ENCODE data around the gene UMAD1. TPM values are rescaled to one million over a fixed set of nuclear protein-coding genes. Genes with fewer than 3 reads are reported as not detected.

UMAD1 gene
- total and polyA plus RNA-seq, 2 of the 4 experiments (the other 2 are of a cell fraction) = 5.2 to 8.4 TPM

- no peaks in the 10 kb centered on the region for H3K9me3 ChIP-seq (ENCODE audit: control insufficient read depth, insufficient read depth, low read length)
- H3K4ac ChIP-seq (ENCODE audit: low read depth, low read length) = no peak overlapping the region
- no peaks in the 10 kb centered on the region for H3K9me1 ChIP-seq (ENCODE audit: insufficient read depth, low read length)
- H2BK15ac ChIP-seq (ENCODE audit: low read depth, low read length) = no peak overlapping the region
- intact Hi-C loops (cut with micrococcal nuclease) (loop anchor here (5.0 kb wide), 1 partner anchor 528 kb away; no protein-coding TSS in a partner anchor), dilution Hi-C loops (cut with HindIII; ENCODE audit: low sequenced_read_pairs, unreplicated experiment) (no loop called here), in situ Hi-C loops (cut with MboI; ENCODE audit: low sequenced_read_pairs) (loop anchor here (25.0 kb wide), 1 partner anchor 548 kb away; no protein-coding TSS in a partner anchor)
- H4K5ac ChIP-seq (ENCODE audit: low read depth, low read length) = no peak overlapping the region
- peaks cover 0 to 5% of the 10 kb centered on the region in 2 experiments; a peak in 2 of 4 replicates for H3K79me1 ChIP-seq (ENCODE audit: low read depth in 1 of 2, low read length in 2 of 2)
- H3K36me3 ChIP-seq (ENCODE audit: control insufficient read depth, insufficient read depth, low read length) = no peaks in the 10 kb centered on the region
- no peak overlapping the region for H2AK5ac ChIP-seq (ENCODE audit: low read depth, low read length)
- BruUV-seq (replicated peaks) = no TSS peak
- no peaks in the 10 kb centered on the region for H3K27me3 ChIP-seq (ENCODE audit: control insufficient read depth, insufficient read depth, low read length)
- no peak overlapping the region for H3K56ac ChIP-seq (ENCODE audit: extremely low read depth, insufficient read depth, low read length)
- H3K4me3 ChIP-seq (ENCODE audit: insufficient read depth, low read depth, low read length) = no peak overlapping the region
- no peak overlapping the region for H2AK9ac ChIP-seq (replicated peaks; ENCODE audit: low read depth, low read length, poor library complexity)
- DNase-seq = no peak
- no peak overlapping the region for H2BK120ac ChIP-seq (ENCODE audit: low read depth, low read length)
- ChIA-PET POLR2A (ENCODE audit: unreplicated experiment) (no interaction called here), CTCF (no interaction called here)
- no peak overlapping the region for H3K14ac ChIP-seq (replicated peaks; ENCODE audit: low read depth, low read length)
- H3K4me1 ChIP-seq (ENCODE audit: control insufficient read depth, insufficient read depth, low read length) = no peaks in the 10 kb centered on the region
- H4K20me1 ChIP-seq (ENCODE audit: insufficient read depth, low read length) = no peaks in the 10 kb centered on the region
- no peak overlapping the region for H4K8ac ChIP-seq (ENCODE audit: low read depth in 2 of 2, low read length in 2 of 2)
- H2AFZ ChIP-seq (replicated peaks; ENCODE audit: low read length, poor library complexity) = no peak overlapping the region
- TF ChIP-seq CEBPB (IDR thresholded peaks at IDR 0.05; ENCODE audit: low read depth, low read length) (no peak), BHLHE40 (IDR thresholded peaks at IDR 0.05; ENCODE audit: low read depth, low read length) (no peak), USF2 (IDR thresholded peaks at IDR 0.05; ENCODE audit: low read depth, low read length) (no peak), CHD1 (IDR thresholded peaks at IDR 0.05; ENCODE audit: low read depth, low read length) (no peak), MAZ (IDR thresholded peaks at IDR 0.05; ENCODE audit: borderline replicate concordance, low read depth, low read length) (no peak), RFX5 (IDR thresholded peaks at IDR 0.05; ENCODE audit: low read depth, low read length) (no peak)
- no peak overlapping the region for H3K9ac ChIP-seq (ENCODE audit: low read depth, low read length)
- no peak overlapping the region for H2BK20ac ChIP-seq (ENCODE audit: low read depth, low read length)
- ATAC-seq (ENCODE audit: low read depth) = no peak
- H2BK5ac ChIP-seq (ENCODE audit: low read depth, low read length, poor library complexity, severe bottlenecking) = no peak overlapping the region
- no peak overlapping the region for H3K18ac ChIP-seq (ENCODE audit: low read depth, low read length)
- no peak overlapping the region for H3K4me2 ChIP-seq (ENCODE audit: low read depth, low read length)
- H4K91ac ChIP-seq (ENCODE audit: insufficient read depth, low read depth, low read length) = no peak overlapping the region
- H3K27ac ChIP-seq (ENCODE audit: insufficient read depth, low read length) = no peak overlapping the region
- 61 to 100% methylated on average over 1 to 2 of the region's 3 CpGs for WGBS, 2 experiments (ENCODE audit: extremely low coverage in 2 of 2, insufficient read length in 1 of 2)
- H3K23ac ChIP-seq (ENCODE audit: low read depth, low read length) = no peak overlapping the region
Measured at GRCh38 chr7:7664291-7664690, 23.7 kb downstream of the UMAD1 start.
